ENCODE data around the gene RCAN2.

Gene RCAN2

DNA sequence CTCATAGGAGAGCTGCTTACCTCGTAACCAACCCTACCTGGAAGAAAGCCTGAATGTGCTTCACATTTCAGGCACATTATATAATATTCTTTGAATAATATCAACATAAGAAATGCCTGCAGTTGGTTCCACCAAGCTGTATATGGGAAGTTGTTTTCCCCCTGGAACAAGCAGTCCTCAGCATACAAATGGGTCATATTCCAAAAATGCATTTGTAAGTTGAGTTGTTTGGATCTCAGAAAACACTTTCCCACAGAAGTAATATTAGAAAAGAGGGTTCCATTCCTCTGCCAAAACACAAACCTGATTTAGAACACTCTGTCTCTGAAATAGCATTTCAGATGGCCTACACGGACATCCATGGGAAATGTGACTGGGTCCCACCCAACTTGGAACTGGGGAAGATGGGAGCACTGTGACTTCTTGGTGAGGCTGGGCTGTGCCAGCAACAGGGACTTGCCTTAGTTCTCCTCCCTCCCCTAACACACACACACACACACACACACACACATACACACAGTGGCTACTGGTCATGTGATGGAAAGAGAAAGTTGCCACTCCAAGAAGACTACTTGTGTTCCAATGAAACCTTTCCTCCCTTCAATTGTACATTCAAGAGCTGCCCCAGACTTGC lies 11.4 kb upstream of the RCAN2 start:
- no peak overlapping the region for H3K9ac ChIP-seq (ENCODE audit: low read length)
- H2BK5ac ChIP-seq (ENCODE audit: low read length): no peak overlapping the region

DNA sequence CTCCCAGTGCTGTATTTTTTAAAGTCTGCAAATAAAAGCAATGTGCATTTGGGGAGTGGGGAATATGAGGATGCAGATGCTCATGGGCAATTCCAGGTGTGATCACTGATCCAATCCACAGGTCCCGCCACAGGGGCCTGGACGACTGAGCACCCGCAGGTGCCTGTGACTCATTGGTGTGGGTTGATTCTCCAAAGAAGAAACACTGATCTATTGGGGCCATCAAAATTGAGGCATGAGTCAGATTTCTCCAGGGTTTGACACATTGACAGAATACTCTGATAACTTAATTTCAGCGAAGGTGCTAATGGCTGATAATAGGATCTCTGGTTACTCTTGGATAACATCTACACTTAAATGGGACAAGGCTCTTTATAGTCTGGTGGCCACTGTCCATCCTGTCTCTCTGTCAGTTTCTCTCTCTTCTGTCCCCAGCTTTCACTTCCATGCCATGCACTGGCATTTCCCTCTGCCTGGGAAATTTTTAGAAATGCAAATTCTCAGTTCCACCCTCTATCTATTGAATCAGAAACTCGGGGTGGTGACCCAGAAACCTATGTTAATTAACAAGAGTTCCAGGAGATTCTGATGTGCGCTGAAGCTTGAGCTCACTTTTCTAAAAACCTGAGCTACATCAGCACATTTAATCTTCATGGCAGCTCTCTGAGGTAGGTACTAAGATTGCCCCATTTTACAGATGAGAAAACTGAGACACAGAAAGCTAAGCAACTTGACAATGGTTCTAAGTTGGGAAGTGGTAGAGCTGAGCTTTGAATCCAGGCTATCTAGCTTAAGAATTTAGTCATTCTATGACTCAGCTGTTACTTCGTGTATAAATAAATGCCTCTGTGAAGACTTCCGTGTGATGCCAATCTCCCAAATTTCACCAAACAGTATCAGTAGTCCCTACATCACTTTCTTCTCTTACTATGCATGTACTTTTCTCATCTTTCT lies 10.2 kb upstream of the RCAN2 start:
- Histone ChIP-seq H4K8ac (ENCODE audit: low read depth, low read length) (no peak overlapping the region), H4K5ac (ENCODE audit: low read length) (no peak overlapping the region), H3K36me3 (ENCODE audit: control insufficient read depth, insufficient read depth, low read length) (no peaks in the 10 kb centered on the region), H3K23ac (ENCODE audit: low read length) (no peak overlapping the region), H3K4me3 (ENCODE audit: low read length) (no peak overlapping the region), H2BK120ac (ENCODE audit: low read depth, low read length) (no peak overlapping the region), H3K4ac (ENCODE audit: low read depth, low read length) (no peak overlapping the region), H3K79me2 (ENCODE audit: control insufficient read depth, insufficient read depth, low read length) (no peaks in the 10 kb centered on the region), H3K27me3 (ENCODE audit: insufficient read depth, low read length, poor library complexity) (no peaks in the 10 kb centered on the region), H2BK15ac (replicated peaks; ENCODE audit: low read depth) (no peak overlapping the region), H3K4me2 (ENCODE audit: low read length) (no peak overlapping the region), H3K56ac (ENCODE audit: low read length) (no peak overlapping the region), H3K4me1 (ENCODE audit: control insufficient read depth, low read depth, low read length) (no peaks in the 10 kb centered on the region), H3K9ac (ENCODE audit: low read length) (no peak overlapping the region), H2AK5ac (ENCODE audit: low read length) (no peak overlapping the region), H3K18ac (ENCODE audit: low read length) (no peak overlapping the region), H3K27ac (ENCODE audit: low read depth, low read length) (no peak overlapping the region), H3K79me1 (ENCODE audit: low read length) (no peaks in the 10 kb centered on the region), H2BK5ac (ENCODE audit: low read length) (no peak overlapping the region)
- WGBS (ENCODE audit: extremely low coverage, insufficient coverage, low lambda C conversion rate): no CpG with 5 or more reads among the region's 8 CpGs
- peak; percentile 18 for DNase-seq

More for the DNA sequence above, 11.4 kb upstream of the RCAN2 start:
- Histone ChIP-seq H2BK15ac (replicated peaks; ENCODE audit: low read depth) (no peak overlapping the region), H3K56ac (ENCODE audit: low read length) (no peak overlapping the region), H3K27ac (ENCODE audit: low read depth, low read length) (no peak overlapping the region), H3K23ac (ENCODE audit: low read length) (no peak overlapping the region), H2BK120ac (ENCODE audit: low read depth, low read length) (no peak overlapping the region), H3K4me2 (ENCODE audit: low read length) (no peak overlapping the region), H3K36me3 (ENCODE audit: control insufficient read depth, insufficient read depth, low read length) (no peaks in the 10 kb centered on the region), H3K4me3 (ENCODE audit: low read length) (no peak overlapping the region), H4K8ac (ENCODE audit: low read depth, low read length) (no peak overlapping the region), H3K4me1 (ENCODE audit: control insufficient read depth, low read depth, low read length) (no peaks in the 10 kb centered on the region), H3K79me2 (ENCODE audit: control insufficient read depth, insufficient read depth, low read length) (no peaks in the 10 kb centered on the region), H3K4ac (ENCODE audit: low read depth, low read length) (no peak overlapping the region), H3K18ac (ENCODE audit: low read length) (no peak overlapping the region), H2AK5ac (ENCODE audit: low read length) (no peak overlapping the region), H3K27me3 (ENCODE audit: insufficient read depth, low read length, poor library complexity) (no peaks in the 10 kb centered on the region), H4K5ac (ENCODE audit: low read length) (no peak overlapping the region), H3K79me1 (ENCODE audit: low read length) (no peaks in the 10 kb centered on the region)
- no peak for DNase-seq
- no CpG with 5 or more reads among the region's 2 CpGs for WGBS (ENCODE audit: extremely low coverage, insufficient coverage, low lambda C conversion rate)

DNA sequence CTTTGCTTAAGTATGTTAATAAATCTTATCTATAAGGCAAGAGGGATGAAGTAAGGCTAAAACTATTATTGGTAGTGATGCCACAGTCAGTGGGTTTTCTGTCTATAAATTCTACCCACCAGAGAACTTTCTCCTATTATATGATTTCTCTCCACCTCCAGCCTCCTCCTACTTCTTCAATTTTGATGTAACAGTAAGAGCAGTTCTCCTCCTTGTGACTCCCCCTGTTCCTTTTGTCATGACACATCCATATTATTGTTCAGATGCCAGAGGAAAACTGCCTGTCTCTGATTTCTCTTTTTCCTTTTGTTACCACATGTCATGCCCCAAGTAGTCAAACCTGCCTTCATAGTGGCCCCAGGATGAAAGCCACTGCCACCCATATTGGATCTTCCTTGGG lies 9.1 kb upstream of the RCAN2 start:
- Histone ChIP-seq H2AK5ac (ENCODE audit: low read length) (no peak overlapping the region), H3K23ac (ENCODE audit: low read length) (peak overlapping the region; percentile 66), H2BK15ac (replicated peaks; ENCODE audit: low read depth) (no peak overlapping the region), H3K4ac (ENCODE audit: low read depth, low read length) (no peak overlapping the region), H3K56ac (ENCODE audit: low read length) (no peak overlapping the region), H4K8ac (ENCODE audit: low read depth, low read length) (no peak overlapping the region), H3K9ac (ENCODE audit: low read length) (no peak overlapping the region), H2BK5ac (ENCODE audit: low read length) (no peak overlapping the region), H2BK120ac (ENCODE audit: low read depth, low read length) (no peak overlapping the region), H3K4me3 (ENCODE audit: low read length) (no peak overlapping the region), H3K27me3 (ENCODE audit: insufficient read depth, low read length, poor library complexity) (no peaks in the 10 kb centered on the region), H3K79me2 (ENCODE audit: control insufficient read depth, insufficient read depth, low read length) (no peaks in the 10 kb centered on the region), H3K36me3 (ENCODE audit: control insufficient read depth, insufficient read depth, low read length) (no peaks in the 10 kb centered on the region), H4K5ac (ENCODE audit: low read length) (no peak overlapping the region), H3K79me1 (ENCODE audit: low read length) (no peaks in the 10 kb centered on the region), H3K27ac (ENCODE audit: low read depth, low read length) (no peak overlapping the region), H3K4me1 (ENCODE audit: control insufficient read depth, low read depth, low read length) (no peaks in the 10 kb centered on the region), H3K18ac (ENCODE audit: low read length) (no peak overlapping the region), H3K4me2 (ENCODE audit: low read length) (no peak overlapping the region)
- DNase-seq: no peak

DNA sequence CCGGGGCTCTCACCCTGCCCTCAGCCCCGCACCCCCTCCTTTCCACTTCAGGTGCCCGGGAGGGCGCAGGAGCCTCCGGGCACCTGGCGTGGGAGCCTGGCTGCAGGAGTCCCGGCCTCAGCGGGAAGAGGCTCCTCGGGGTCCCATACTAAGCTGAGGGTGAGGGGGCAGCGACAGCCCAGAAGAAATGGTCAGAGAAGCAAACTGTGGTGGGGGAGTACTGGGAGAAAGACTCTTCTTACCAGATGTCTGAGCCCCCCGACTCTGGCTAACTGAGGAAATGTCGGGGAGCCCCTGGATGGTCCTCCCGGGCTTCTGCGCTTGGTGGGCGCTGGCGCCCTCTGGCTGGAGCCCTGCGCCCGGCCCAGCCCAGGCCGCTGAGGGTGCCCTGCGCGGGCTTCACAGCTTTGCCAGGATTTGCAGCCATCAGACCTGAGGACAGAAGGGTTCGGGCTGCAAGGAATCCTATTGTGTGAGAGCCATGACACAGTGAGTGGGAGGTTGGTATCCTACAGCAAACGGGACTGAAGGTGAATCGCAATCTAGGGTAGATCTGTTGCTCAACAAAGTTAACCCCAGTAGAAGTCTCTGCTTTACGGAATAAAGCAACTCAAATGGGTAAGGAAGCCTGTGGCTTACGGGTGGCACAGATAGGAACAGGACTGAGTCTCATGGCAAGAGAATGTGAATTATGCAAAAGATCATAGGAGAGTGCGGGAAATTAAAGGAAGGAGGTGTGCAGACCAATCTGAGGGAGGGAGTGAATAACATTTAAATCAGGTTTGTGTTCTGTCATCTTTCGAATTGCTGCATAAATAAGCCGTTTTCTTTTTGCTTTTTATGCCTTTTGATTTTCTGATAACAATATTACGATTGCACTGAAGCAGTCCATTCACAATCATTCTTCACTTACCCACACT lies 639 bp upstream of the RCAN2 start:
- Histone ChIP-seq H3K79me1 (ENCODE audit: low read length) (no peaks in the 10 kb centered on the region), H3K23ac (ENCODE audit: low read length) (no peak overlapping the region), H2AK5ac (ENCODE audit: low read length) (no peak overlapping the region), H3K4me2 (ENCODE audit: low read length) (peak overlapping the region; percentile 82), H3K4me1 (ENCODE audit: control insufficient read depth, low read depth, low read length) (peaks cover 2% of the 10 kb centered on the region), H3K27me3 (ENCODE audit: insufficient read depth, low read length, poor library complexity) (no peaks in the 10 kb centered on the region), H3K56ac (ENCODE audit: low read length) (peak overlapping the region; percentile 73), H3K18ac (ENCODE audit: low read length) (peak overlapping the region; percentile 53), H3K4ac (ENCODE audit: low read depth, low read length) (no peak overlapping the region), H3K36me3 (ENCODE audit: control insufficient read depth, insufficient read depth, low read length) (no peaks in the 10 kb centered on the region), H2BK120ac (ENCODE audit: low read depth, low read length) (no peak overlapping the region), H3K9ac (ENCODE audit: low read length) (peak overlapping the region; percentile 49), H4K8ac (ENCODE audit: low read depth, low read length) (no peak overlapping the region), H2BK5ac (ENCODE audit: low read length) (no peak overlapping the region), H2BK15ac (replicated peaks; ENCODE audit: low read depth) (no peak overlapping the region), H3K27ac (ENCODE audit: low read depth, low read length) (no peak overlapping the region), H3K4me3 (ENCODE audit: low read length) (peak overlapping the region; percentile 37), H4K5ac (ENCODE audit: low read length) (no peak overlapping the region), H3K79me2 (ENCODE audit: control insufficient read depth, insufficient read depth, low read length) (no peaks in the 10 kb centered on the region)
- no CpG with 5 or more reads among the region's 30 CpGs for WGBS (ENCODE audit: extremely low coverage, insufficient coverage, low lambda C conversion rate)
- peak; percentile 67 for DNase-seq

DNA sequence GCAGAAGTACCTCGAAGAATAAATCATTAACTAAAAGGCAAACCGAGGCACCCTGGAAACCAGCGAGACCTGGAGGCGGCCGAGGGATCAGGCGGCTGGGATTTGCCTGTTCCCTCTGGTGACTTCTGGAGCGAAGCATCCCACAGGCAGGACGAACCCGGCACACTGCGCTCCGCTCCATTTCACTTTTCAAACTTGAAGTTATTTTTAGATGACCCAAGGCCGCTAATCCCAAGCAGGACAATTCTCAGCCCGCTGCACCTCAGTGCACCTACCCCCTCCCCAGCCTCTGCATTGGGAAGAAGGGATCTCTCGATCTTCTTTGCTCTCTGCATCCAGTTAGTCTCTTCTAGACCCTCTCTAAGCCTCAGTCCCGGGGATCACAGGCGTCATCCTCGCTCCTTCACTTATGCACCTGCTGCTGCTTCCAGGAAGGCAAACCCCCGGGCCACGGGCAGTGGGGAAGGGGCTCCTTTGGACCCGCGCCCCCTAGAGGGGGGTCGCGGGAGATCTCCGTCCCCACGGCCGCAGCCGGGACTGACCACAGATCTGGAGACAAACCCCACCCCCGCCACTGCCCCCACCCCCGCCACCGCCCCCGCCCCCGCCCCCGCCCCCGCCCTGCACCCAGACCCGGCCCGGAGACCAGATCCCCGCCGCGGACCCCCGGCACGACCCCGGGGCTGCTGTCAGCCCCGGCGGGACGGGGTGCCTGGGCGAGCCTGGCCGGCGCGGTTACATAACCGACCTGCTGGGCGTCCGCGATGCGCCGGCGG lies 636 bp downstream of the RCAN2 start:
- Histone ChIP-seq H3K79me1 (ENCODE audit: low read length) (no peaks in the 10 kb centered on the region), H3K4ac (ENCODE audit: low read depth, low read length) (no peak overlapping the region), H3K4me1 (ENCODE audit: control insufficient read depth, low read depth, low read length) (peaks cover 2% of the 10 kb centered on the region), H4K5ac (ENCODE audit: low read length) (no peak overlapping the region), H3K27me3 (ENCODE audit: insufficient read depth, low read length, poor library complexity) (no peaks in the 10 kb centered on the region), H3K36me3 (ENCODE audit: control insufficient read depth, insufficient read depth, low read length) (no peaks in the 10 kb centered on the region), H4K8ac (ENCODE audit: low read depth, low read length) (no peak overlapping the region), H3K23ac (ENCODE audit: low read length) (peak overlapping the region; percentile 38), H3K79me2 (ENCODE audit: control insufficient read depth, insufficient read depth, low read length) (no peaks in the 10 kb centered on the region), H3K4me3 (ENCODE audit: low read length) (peak overlapping the region; percentile 62), H3K4me2 (ENCODE audit: low read length) (peak overlapping the region; percentile 51), H3K9ac (ENCODE audit: low read length) (peak overlapping the region; percentile 71), H2BK15ac (replicated peaks; ENCODE audit: low read depth) (no peak overlapping the region), H3K18ac (ENCODE audit: low read length) (peak overlapping the region; percentile 88), H2BK5ac (ENCODE audit: low read length) (no peak overlapping the region), H3K27ac (ENCODE audit: low read depth, low read length) (peak overlapping the region; percentile 58), H2BK120ac (ENCODE audit: low read depth, low read length) (no peak overlapping the region), H2AK5ac (ENCODE audit: low read length) (no peak overlapping the region), H3K56ac (ENCODE audit: low read length) (peak overlapping the region; percentile 85)
- peak; percentile 64 for DNase-seq
- no CpG with 5 or more reads among the region's 56 CpGs for WGBS (ENCODE audit: extremely low coverage, insufficient coverage, low lambda C conversion rate)

Measured in mesendoderm (in vitro differentiated cells).